GM18511 (cell line): ENCODE results near the gene PALLD.
A peak's percentile ranks its signal among the peaks of the same experiment; 100 is the strongest.
"Not testable (repeated sequence)": the region's sequence is repeated elsewhere in the genome, so short reads cannot be mapped to it uniquely, and the experiment has no call there.

Source experiments
- ATAC-seq: cut with Tn5 transposase; IDR thresholded peaks from one replicate; pipeline ENCODE4 v1.9.1; 2021; ENCODE audit warnings: mild to moderate bottlenecking, moderate library complexity; ENCODE audit not compliant: unreplicated experiment

The PALLD gene

GRCh38 chr4:168719725-168720124, 222.9 kb downstream of the PALLD start:
- ATAC-seq, result no peak

- ATAC-seq, result no peak
Measured at GRCh38 chr4:168720396-168720900, 223.6 kb downstream of the PALLD start.

GRCh38 chr4:168722391-168722790, 225.5 kb downstream of the PALLD start:
- ATAC-seq, result no peak

- peak; percentile 42 for ATAC-seq
Measured at GRCh38 chr4:168723020-168723419, 226.2 kb downstream of the PALLD start.

- no peak for ATAC-seq
Measured at GRCh38 chr4:168723569-168723968, 226.7 kb downstream of the PALLD start.

GRCh38 chr4:168724243-168724642, 227.4 kb downstream of the PALLD start:
- no peak for ATAC-seq

GRCh38 chr4:168724686-168725411, 228.0 kb downstream of the PALLD start:
- ATAC-seq, result no peak

- ATAC-seq, result no peak
Measured at GRCh38 chr4:168725930-168726329, 229.1 kb downstream of the PALLD start.

- ATAC-seq, result not testable (repeated sequence)
Measured at GRCh38 chr4:168727181-168727580, 230.3 kb downstream of the PALLD start.

GRCh38 chr4:168731006-168731636, 234.3 kb downstream of the PALLD start:
- ATAC-seq, result no peak

GRCh38 chr4:168731706-168732414, 235.0 kb downstream of the PALLD start:
- ATAC-seq, result peak; percentile 75

GRCh38 chr4:168732714-168733113, 235.9 kb downstream of the PALLD start:
- ATAC-seq, result no peak

- no peak for ATAC-seq
Measured at GRCh38 chr4:168734703-168735678, 238.1 kb downstream of the PALLD start.

GRCh38 chr4:168735735-168736134, 238.9 kb downstream of the PALLD start:
- ATAC-seq, result no peak

- no peak for ATAC-seq
Measured at GRCh38 chr4:168736860-168737805, 240.3 kb downstream of the PALLD start.

- no peak for ATAC-seq
Measured at GRCh38 chr4:168737806-168738172, 240.9 kb downstream of the PALLD start.

GRCh38 chr4:168739886-168740285, 243.0 kb downstream of the PALLD start:
- no peak for ATAC-seq

- ATAC-seq, result no peak
Measured at GRCh38 chr4:168740691-168741090, 243.8 kb downstream of the PALLD start.
